Upper lobe of left lung (tissue), 6 donors: Measurements from ENCODE around the gene HLA-DQA2. TPM values are rescaled to one million over a fixed set of nuclear protein-coding genes. Genes with fewer than 3 reads are reported as not detected.
"Not testable (repeated sequence)": the region's sequence is repeated elsewhere in the genome, so short reads cannot be mapped to it uniquely, and the experiment has no call there.

Source experiments
- ATAC-seq, 2 donors: fragments of 200-7000 bp; cut with Tn5 transposase; one replicate each; pipeline ENCODE4 v1.9.1; 2022; ENCODE audit warnings: mild to moderate bottlenecking in 2 of 2, moderate library complexity in 2 of 2; ENCODE audit not compliant: low FRiP score in 2 of 2
- DNase-seq, 2 donors: peaks; one replicate each; pipeline ENCODE4 v3.0.0-alpha.2; 2019 to 2020
- H3K27ac ChIP-seq, 4 donors: fragments of 200-600 bp; sonication (generic); one replicate each; pipeline ENCODE4 v1.5.1; 2016 to 2019
- H3K27me3 ChIP-seq, 4 donors: fragments of 200-600 bp; sonication (generic); one replicate each; pipeline ENCODE4 v1.5.1; 2017 to 2019
- H3K36me3 ChIP-seq, 4 donors: fragments of 200-600 bp; sonication (generic); one replicate each; pipeline ENCODE4 v1.5.1; 2016 to 2019
- H3K4me1 ChIP-seq, 4 donors: fragments of 200-600 bp; sonication (generic); one replicate each; pipeline ENCODE4 v1.5.1; 2018 to 2019
- H3K4me3 ChIP-seq, 4 donors: fragments of 200-600 bp; sonication (generic); one replicate each; pipeline ENCODE4 v1.5.1; 2017 to 2019; ENCODE audit warnings: mild to moderate bottlenecking in 2 of 4, moderate library complexity in 1 of 4
- H3K9me3 ChIP-seq, 4 donors: fragments of 200-600 bp; sonication (generic); one replicate each; pipeline ENCODE4 v1.5.1; 2018 to 2019
- CTCF ChIP-seq, 6 experiments: fragments of 450-650 bp in 4 of 6; fragments of 200-600 bp in 2 of 6; sonication (generic) in 2 of 6; IDR thresholded peaks; one replicate each; pipeline ENCODE4 v1.5.1; 2016 to 2019; ENCODE audit warnings: antibody characterized with exemption in 6 of 6
- EP300 ChIP-seq, 4 donors: sonication (generic); formaldehyde crosslinking; IDR thresholded peaks; one replicate each; pipeline ENCODE4 v1.5.1; 2017; ENCODE audit warnings: antibody characterized with exemption in 4 of 4, control low read depth in 2 of 4
- POLR2A ChIP-seq, 4 donors: fragments of 450-650 bp; IDR thresholded peaks; one replicate each; pipeline ENCODE4 v1.5.1; 2016 to 2017; ENCODE audit warnings: antibody characterized with exemption in 4 of 4, mild to moderate bottlenecking in 2 of 4
- POLR2AphosphoS5 ChIP-seq, 2 donors: sonication (generic); formaldehyde crosslinking; IDR thresholded peaks; one replicate each; pipeline ENCODE4 v1.5.1; 2017; ENCODE audit warnings: antibody characterized with exemption in 2 of 2
- whole genome bisulfite sequencing, 2 donors: methylation state at CpG; one replicate each; pipeline ENCODE4 v1.1.5; 2017 to 2018; 5-methylcytosine and 5-hydroxymethylcytosine counted together
- total RNA-seq, 6 donors: library from RNA; depleted of rRNA in 4 of 6; stranded (reverse); fragments of >200 nt in 4 of 6; gene quantifications; one replicate each; pipeline versions ENCODE4 v1.1.0 to v1.2.1, GENCODE V29; 2016 to 2021
- donor health status: DM: no; HTN: no; CAD: no; lungs with moderate emphysema.
- donor health status: DM: no; HTN: yes; CAD: no; lungs with severe emphysema.

HLA-DQA2 gene
- total RNA-seq, 6 donors from 2014 or later = 1.4 to 52.6 (median 4.4) TPM; not detected in 1

- TF ChIP-seq CTCF (IDR thresholded peaks at IDR 0.05) = no peak
- no peak for TF ChIP-seq POLR2A (IDR thresholded peaks at IDR 0.05)
- TF ChIP-seq EP300 (IDR thresholded peaks at IDR 0.05) = no peak
- TF ChIP-seq POLR2AphosphoS5 (IDR thresholded peaks at IDR 0.05) = no peak
- Histone ChIP-seq H3K27me3 (no peaks in the 10 kb centered on the region), H3K9me3 (no peaks in the 10 kb centered on the region), H3K4me1 (peaks cover 0 to 6% (median 2%) of the 10 kb centered on the region in 4 donors), H3K36me3 (no peaks in the 10 kb centered on the region), H3K4me3 (no peak overlapping the region), H3K27ac (no peak overlapping the region)
- DNase-seq (no peak), ATAC-seq (peak in 1 of 2 donors; percentile 59)
- 33% methylated on average over 1 of the region's 1 CpG for WGBS, 2 donors
Observed at GRCh38 chr6:32764048-32764447, 22.9 kb downstream of the HLA-DQA2 start.

DNA sequence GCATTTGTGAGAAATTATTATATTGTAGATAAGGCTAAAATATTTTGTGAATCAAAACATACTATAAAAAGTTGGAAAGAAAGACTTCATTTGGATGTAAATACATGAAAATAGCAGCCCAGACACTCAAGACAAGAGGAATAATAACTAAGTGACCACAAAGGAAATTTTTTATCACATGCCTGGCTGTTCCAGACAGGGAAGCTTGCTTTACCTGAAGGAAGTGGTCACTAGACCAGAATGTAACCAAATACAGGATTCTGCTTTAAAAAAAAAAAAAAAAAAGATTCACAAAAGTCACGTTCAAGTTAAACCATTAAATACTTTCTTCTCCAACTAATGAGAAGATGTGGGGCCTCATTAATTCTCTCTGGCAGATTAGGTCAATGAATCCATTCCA is 31.5 kb downstream of the HLA-DQA2 start:
- Histone ChIP-seq H3K27me3 (no peaks in the 10 kb centered on the region), H3K9me3 (no peaks in the 10 kb centered on the region), H3K4me1 (no peaks in the 10 kb centered on the region), H3K36me3 (no peaks in the 10 kb centered on the region), H3K4me3 (no peak overlapping the region), H3K27ac (no peak overlapping the region)
- TF ChIP-seq POLR2AphosphoS5 (IDR thresholded peaks at IDR 0.05) = no peak
- no peak for TF ChIP-seq POLR2A (IDR thresholded peaks at IDR 0.05)
- TF ChIP-seq CTCF (IDR thresholded peaks at IDR 0.05) = no peak
- TF ChIP-seq EP300 (IDR thresholded peaks at IDR 0.05) = no peak
- ATAC-seq (no peak), DNase-seq (no peak)
- whole genome bisulfite sequencing, 2 donors = 11 to 21% methylated on average over 1 of the region's 1 CpG

- Histone ChIP-seq H3K27ac (no peak overlapping the region), H3K4me3 (no peak overlapping the region), H3K27me3 (no peaks in the 10 kb centered on the region), H3K4me1 (peaks cover 0 to 5% (median 0%) of the 10 kb centered on the region in 4 donors), H3K9me3 (no peaks in the 10 kb centered on the region), H3K36me3 (no peaks in the 10 kb centered on the region)
- DNase-seq (no peak), ATAC-seq (no peak)
- TF ChIP-seq CTCF (IDR thresholded peaks at IDR 0.05) = no peak
- no peak for TF ChIP-seq POLR2AphosphoS5 (IDR thresholded peaks at IDR 0.05)
- no peak for TF ChIP-seq EP300 (IDR thresholded peaks at IDR 0.05)
- TF ChIP-seq POLR2A (IDR thresholded peaks at IDR 0.05) = no peak
- 48 to 56% methylated on average over 1 of the region's 1 CpG for WGBS, 2 donors
Observed at GRCh38 chr6:32774426-32774825, 33.2 kb downstream of the HLA-DQA2 start.

DNA sequence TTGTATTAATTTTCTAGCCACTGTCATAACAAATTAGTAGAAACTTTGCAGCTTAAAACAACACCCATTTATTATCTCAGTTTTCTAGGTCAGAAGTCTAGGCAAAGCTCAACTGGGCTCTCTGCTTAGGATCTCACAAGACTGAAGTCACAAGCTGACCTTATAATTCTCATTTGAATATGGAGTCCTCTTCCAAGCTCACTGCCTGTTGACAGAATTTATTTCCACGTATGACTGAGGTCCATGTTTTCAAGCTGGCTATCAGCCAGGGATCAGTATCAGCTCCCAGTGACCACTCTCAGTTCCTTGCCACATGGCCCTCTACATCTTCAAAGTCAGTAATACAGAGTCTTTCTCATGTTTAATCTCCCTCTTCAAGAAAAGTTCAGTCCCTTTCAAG is 33.9 kb downstream of the HLA-DQA2 start:
- TF ChIP-seq POLR2AphosphoS5 (IDR thresholded peaks at IDR 0.05) = no peak
- no peaks in the 10 kb centered on the region for H3K36me3 ChIP-seq
- no peaks in the 10 kb centered on the region for H3K9me3 ChIP-seq
- WGBS, 2 donors = 13 to 15% methylated on average over 1 of the region's 1 CpG
- H3K27me3 ChIP-seq = no peaks in the 10 kb centered on the region
- no peak for DNase-seq
- H3K4me3 ChIP-seq = no peak overlapping the region
- peaks cover 0 to 5% (median 0%) of the 10 kb centered on the region in 4 donors for H3K4me1 ChIP-seq
- H3K27ac ChIP-seq = no peak overlapping the region
- ATAC-seq = no peak

DNA sequence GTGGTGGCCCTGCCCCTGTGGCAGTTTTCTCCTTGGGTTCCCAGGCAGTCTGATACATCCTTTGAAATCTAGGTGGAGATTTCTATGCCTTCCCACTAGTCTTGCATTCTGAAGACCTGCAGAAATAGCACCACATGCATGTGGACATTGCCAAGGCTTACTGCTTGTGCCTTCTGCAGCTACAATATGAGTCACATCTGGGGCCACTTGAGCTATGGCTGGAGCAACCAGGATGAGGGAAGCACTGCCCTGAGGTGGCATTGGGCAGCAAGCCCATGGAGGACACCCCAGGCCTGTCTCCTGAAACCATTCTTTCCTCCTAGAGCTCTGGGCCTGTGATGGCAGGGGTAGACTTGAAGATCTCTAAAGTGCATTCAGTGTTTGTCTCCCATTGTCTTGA is 37.8 kb downstream of the HLA-DQA2 start:
- TF ChIP-seq EP300 (IDR thresholded peaks at IDR 0.05) (no peak), POLR2AphosphoS5 (IDR thresholded peaks at IDR 0.05) (no peak), POLR2A (IDR thresholded peaks at IDR 0.05) (no peak), CTCF (IDR thresholded peaks at IDR 0.05) (no peak)
- DNase-seq (peak in 1 of 2 donors; percentile 27), ATAC-seq (peak in 1 of 2 donors; percentile 57)
- Histone ChIP-seq H3K36me3 (no peaks in the 10 kb centered on the region), H3K4me3 (no peak overlapping the region), H3K9me3 (no peaks in the 10 kb centered on the region), H3K27ac (no peak overlapping the region), H3K27me3 (no peaks in the 10 kb centered on the region), H3K4me1 (peaks cover 0 to 5% (median 0%) of the 10 kb centered on the region in 4 donors)

DNA sequence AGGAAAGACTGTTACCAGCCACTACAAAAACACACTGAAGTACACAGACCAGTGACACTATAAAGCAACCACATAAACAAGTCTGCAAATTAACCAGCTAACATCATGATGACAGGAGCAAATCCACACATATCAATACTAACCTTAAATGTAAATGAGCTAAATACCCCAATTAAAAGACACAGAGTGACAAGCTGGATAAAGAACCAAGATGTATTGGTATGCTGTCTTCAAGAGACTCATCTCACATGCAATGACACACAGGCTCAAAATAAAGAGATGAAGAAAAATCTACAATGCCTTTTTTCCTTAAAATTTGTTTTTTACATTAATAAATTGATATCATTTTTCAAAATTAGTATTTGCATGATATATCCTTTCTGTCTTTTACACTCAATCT is 41.7 kb downstream of the HLA-DQA2 start:
- not testable (repeated sequence) for H3K9me3 ChIP-seq, ATAC-seq, H3K27ac ChIP-seq, H3K36me3 ChIP-seq, H3K27me3 ChIP-seq, H3K4me1 ChIP-seq, DNase-seq, H3K4me3 ChIP-seq
